Right lobe of liver (tissue), 4 donors: ENCODE results near the gene GPC4.

Experiments used
- POLR2A ChIP-seq: fragments of 450-650 bp; IDR thresholded peaks from one replicate; pipeline ENCODE4 v1.6.1; 2017; ENCODE audit warnings: antibody characterized with exemption, mild to moderate bottlenecking
- TF ChIP-seq, protein P1 (sequence below), 4 donors: fragments of 200-600 bp in 3 of 4; fragments of 450-650 bp in 1 of 4; IDR thresholded peaks; one replicate each; pipeline versions ENCODE4 v1.5.1 to v1.8.0; 2016 to 2022; ENCODE audit warnings: antibody characterized with exemption in 4 of 4, mild to moderate bottlenecking in 2 of 4
- donor health status: DM: no; HTN: no; CAD: no.
- donor health status: DM: no; HTN: no; CAD: no.
- donor health status: DM: no; HTN: yes; CAD: no.

DNA sequence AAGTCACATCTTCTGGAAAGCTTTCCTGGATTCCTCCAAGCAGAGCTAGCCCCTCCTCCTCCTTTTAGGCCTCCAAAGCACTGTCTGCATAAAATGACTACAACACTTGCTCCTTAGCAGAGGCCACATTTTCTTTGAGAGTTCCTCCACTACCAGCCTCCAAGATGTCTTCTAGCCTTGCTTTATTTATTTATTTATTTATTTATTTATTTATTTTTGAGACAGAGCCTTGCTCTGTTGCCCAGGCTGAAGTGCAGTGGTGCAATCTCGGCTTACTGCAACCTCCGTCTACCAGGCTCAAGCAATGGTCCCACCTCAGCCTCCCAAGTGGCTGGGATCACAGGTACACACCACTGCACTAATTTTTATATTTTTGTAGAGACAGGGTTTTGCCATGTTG lies 4.6 kb upstream of the GPC4 start:
- no peak for TF ChIP-seq POLR2A
- TF ChIP-seq, protein P1, sequence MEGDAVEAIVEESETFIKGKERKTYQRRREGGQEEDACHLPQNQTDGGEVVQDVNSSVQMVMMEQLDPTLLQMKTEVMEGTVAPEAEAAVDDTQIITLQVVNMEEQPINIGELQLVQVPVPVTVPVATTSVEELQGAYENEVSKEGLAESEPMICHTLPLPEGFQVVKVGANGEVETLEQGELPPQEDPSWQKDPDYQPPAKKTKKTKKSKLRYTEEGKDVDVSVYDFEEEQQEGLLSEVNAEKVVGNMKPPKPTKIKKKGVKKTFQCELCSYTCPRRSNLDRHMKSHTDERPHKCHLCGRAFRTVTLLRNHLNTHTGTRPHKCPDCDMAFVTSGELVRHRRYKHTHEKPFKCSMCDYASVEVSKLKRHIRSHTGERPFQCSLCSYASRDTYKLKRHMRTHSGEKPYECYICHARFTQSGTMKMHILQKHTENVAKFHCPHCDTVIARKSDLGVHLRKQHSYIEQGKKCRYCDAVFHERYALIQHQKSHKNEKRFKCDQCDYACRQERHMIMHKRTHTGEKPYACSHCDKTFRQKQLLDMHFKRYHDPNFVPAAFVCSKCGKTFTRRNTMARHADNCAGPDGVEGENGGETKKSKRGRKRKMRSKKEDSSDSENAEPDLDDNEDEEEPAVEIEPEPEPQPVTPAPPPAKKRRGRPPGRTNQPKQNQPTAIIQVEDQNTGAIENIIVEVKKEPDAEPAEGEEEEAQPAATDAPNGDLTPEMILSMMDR (IDR thresholded peaks at IDR 0.05) = no peak
